ENCODE measurements around the gene ALOXE3.
"Not testable (repeated sequence)": the region's sequence is repeated elsewhere in the genome, so short reads cannot be mapped to it uniquely, and the experiment has no call there.

Gene ALOXE3

GRCh38 chr17:8071496-8071895 is 46.8 kb downstream of the ALOXE3 start:
- DNase-seq (ENCODE audit: low spot score), result no peak

- no peak for DNase-seq (ENCODE audit: low spot score)
Measured at GRCh38 chr17:8069587-8069860, 48.8 kb downstream of the ALOXE3 start.

DNA sequence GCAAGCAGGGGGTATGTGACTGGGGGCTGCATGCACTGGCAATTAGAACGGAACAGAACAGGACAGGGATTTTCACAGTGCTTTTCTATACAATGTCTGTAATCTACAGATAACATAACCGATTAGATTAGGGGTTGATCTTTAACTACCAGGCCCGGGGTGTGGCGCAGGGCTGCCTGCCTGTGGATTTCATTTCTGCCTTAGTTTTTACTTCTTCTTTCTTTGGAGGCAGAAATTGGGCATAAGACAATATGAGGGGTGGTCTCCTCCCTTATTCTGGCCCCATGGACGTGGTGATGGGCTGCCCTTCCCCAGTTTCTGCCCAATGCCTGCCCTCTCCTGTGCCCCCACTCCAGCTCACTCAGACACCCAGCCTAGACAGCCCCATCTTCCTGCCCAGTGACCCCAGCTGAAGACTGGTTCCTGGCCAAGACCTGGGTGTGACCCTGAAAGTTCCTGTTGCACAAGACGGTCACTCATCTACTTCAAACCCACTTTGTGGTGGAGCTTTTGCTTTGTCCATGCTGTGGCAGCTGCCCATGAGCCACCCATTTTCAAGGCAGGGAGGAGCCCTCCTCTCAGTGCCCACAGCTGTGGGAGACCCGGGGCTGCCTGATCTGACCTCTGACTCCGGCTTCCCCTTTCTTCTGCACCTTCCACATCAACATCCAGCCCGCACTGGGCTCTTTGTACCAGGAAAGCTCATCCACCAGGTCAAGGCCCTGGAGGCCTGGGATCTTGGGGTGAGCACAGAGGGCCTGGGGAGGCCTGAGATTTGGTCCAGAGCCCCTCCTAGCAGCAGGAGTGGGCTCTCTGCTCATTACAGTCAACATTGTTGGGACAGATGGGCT is 49.4 kb downstream of the ALOXE3 start:
- no peak for DNase-seq (ENCODE audit: low spot score)

- no peak for DNase-seq (ENCODE audit: low spot score)
Measured at GRCh38 chr17:8067806-8068205, 50.5 kb downstream of the ALOXE3 start.

DNA sequence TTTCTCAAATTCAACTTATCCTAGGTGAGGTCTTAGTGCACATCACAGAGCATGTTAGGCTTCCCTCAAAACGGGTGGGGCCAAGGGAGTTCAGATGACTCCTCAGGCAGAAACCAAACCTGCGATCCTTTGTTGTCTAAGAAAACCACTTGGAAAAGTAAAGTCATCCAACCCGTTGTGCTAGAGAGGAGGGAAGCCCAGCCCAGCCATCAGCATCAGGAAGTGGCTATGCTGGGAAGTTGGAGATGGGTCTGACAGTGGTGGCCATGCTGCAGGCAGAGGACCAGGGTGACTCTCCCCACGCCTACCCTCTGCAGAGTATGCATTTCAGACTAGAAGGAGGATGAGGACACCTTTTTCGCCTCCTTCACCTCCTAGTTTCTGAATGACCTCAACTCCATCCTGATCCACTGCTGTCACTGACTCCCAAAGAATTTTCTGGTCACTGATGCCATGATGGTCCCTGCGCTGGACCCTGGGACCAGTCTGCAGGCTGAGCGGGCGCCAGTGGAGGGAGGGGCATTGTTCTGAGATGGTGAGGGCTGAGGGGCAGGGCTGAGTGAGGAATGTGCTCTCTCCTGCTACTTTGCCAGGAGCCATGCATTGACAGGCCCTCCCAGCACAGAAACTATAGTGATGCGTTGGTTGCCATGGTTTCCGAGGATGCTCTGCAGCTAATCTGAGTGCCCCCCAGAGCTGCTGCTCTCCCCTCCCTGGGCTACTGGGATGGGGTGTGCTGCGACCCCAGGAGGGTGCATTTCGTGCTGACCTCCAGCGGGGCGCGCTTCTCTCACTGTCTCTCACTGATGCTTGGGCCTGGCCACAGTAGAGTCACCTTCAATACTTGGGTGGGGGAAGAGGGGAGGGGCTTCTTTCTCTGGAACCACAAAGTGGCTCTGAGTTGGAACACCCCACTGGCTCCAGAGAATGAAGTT is 51.2 kb downstream of the ALOXE3 start:
- no peak for DNase-seq (ENCODE audit: low spot score)

DNA sequence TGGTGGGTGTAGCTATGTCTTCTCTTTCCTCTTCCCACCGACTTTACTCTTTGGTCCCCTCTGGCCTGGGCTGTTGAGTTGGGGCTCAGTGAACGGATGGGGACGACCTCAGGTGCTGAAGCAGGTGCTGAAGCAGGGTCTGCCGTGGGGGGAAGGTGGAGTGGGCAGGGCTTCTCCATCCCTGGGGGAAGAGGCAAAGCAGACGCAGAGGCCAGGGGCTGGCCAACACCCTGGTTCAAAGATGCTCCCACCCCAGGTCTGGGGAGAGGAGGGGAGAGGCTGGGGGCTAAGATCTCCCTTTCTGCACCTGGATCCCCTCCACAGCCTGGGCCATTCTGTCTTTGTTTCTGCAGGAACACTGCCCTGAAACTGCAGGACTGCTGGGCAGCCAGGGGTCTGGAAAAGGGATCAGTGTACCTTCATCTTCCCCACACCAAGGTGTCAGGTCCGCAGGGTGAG is 53.7 kb downstream of the ALOXE3 start:
- DNase-seq (ENCODE audit: low spot score), result no peak

- no peak for DNase-seq (ENCODE audit: low spot score)
Measured at GRCh38 chr17:8063761-8064534, 54.4 kb downstream of the ALOXE3 start.

GRCh38 chr17:8062807-8063483 is 55.4 kb downstream of the ALOXE3 start:
- no peak for DNase-seq (ENCODE audit: low spot score)

DNA sequence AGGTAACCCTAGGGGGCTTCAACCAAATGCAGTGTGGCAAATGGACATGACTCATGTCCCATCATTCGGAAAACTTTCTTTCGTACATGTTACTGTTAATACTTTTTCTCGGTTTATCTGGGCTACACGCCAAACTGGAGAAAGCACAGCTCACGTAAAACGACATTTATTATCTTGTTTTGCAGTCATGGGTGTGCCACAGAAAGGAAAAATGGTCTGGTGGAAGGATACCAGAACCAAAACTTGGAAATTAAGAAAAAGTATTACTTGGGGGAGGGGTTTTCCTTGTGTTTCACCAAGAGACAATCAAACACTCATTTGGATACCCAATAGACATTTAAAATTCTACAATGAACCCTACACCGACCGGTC is 55.9 kb downstream of the ALOXE3 start:
- DNase-seq (ENCODE audit: low spot score), result no peak

DNA sequence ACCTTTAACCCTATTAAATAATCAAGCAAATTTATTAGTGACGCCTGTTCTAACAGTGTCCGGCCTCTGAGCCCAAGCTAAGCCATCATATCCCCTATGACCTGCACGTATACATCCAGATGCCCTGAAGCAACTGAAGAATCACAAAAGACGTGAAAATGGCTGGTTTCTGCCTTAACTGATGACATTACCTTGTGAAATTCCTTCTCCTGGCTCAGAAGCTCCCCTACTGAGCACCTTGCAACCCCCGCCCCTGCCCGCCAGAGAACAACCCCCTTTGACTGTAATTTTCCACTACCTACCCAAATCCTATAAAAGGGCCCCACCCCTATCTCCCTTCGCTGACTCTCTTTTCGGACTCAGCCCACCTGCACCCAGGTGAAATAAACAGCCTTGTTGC is 56.5 kb downstream of the ALOXE3 start:
- DNase-seq (ENCODE audit: low spot score), result not testable (repeated sequence)

DNA sequence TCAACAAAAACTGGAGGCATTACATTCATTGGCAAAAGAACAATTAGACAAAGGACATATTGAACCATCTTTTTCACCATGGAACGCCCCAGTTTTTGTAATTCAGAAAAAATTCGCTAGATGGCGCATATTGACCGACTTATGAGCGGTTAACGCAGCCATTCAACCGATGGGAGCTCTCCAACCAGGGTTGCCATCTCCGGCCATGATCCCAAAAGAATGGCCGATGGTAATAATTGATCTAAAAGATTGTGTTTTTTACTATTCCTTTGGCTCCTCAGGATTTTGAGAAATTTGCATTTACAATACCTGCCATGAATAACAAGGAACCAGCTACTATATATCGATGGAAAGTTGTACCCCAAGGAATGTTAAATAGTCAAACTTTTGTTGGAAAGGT is 58.0 kb downstream of the ALOXE3 start:
- DNase-seq (ENCODE audit: low spot score), result no peak

DNA sequence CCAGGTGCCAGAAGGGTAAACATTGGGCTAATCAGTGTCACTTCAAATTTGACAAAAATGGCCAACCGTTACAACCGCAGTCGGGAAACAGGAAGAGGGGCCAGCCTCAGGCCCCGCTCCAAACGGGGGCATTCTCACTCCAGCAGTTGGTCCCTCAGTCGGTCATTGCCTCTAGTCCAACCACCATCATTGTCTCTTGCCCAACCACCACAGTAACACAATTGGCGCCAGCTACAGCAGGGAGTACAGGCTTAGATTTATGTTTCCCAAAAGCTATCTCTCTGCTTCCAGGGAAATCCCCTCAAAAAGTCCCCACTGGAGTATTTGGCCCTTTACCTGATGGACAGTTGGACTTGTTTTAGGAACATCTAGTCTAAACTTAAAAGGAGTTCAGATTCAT is 59.2 kb downstream of the ALOXE3 start:
- no peak for DNase-seq (ENCODE audit: low spot score)

GRCh38 chr17:8057691-8058114 is 60.6 kb downstream of the ALOXE3 start:
- DNase-seq (ENCODE audit: low spot score), result peak; percentile 50

DNA sequence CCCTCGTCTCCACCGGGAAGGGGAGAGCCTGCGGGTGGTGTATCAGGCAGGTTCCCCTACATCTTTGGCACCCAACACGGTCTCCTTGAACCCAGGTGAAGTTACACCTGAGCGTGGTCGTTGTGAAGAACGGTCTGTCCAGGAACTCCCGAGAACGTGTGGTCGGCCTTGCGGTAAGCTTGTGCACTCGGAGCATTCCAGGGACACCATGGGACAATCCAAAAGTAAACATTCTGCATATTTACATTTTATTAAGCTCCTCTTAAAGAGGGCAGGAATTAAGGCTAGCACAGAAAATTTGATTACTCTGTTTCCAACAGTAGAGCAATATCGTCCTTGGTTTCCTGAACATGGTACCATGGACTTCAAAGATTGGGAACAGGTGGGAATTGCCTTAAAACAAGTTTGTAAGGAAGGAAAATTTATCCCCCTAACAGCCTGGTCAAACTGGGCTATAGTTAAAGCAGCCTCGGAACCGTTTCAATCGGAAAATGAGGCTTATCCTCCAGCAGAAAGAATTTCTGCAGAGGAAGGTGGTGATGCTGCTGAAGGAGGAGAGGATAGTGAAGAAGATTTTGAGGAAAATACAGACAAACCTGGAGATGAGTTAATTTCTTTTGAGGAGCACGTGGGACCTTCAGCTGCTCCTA is 61.2 kb downstream of the ALOXE3 start:
- DNase-seq (ENCODE audit: low spot score), result no peak

DNA sequence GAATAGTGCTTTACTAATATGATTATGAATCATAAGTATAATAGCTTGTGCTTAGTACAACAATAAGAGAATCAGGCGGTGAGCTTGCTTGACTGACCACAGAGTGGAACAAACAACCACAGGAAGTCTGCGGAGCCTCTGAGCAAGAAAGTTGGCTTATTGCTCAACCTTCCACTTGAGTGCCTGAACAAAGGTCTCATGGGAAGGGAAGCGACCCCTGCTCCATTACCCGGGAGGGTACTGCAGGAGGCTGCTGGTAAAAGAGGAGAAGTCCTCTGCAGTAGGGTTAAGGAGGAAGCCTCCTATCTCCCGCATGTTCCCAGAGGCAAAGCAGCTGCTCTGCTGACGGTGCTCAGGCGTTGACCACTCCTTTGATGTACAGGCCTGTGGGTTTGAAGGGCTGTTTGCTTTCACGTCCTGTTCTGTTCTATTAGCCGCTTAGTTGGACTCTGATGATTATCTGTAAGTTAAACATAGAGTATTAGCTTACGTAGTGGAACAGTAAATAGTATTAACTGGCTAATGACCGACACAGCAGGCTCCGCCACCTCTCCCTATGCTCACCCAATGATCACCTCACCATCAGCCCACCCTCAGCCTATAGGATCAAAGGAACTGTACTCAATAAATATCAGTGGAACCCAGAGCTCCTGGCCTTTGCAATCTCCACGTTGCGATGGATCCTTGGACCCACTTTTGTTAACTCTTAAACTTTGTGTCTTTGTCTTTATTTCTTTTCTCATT is 61.9 kb downstream of the ALOXE3 start:
- DNase-seq (ENCODE audit: low spot score), result peak; percentile 53

GRCh38 chr17:8055851-8056231 is 62.5 kb downstream of the ALOXE3 start:
- peak; percentile 47 for DNase-seq (ENCODE audit: low spot score)

- DNase-seq (ENCODE audit: low spot score), result no peak
Measured at GRCh38 chr17:8053600-8053999, 64.7 kb downstream of the ALOXE3 start.

DNA sequence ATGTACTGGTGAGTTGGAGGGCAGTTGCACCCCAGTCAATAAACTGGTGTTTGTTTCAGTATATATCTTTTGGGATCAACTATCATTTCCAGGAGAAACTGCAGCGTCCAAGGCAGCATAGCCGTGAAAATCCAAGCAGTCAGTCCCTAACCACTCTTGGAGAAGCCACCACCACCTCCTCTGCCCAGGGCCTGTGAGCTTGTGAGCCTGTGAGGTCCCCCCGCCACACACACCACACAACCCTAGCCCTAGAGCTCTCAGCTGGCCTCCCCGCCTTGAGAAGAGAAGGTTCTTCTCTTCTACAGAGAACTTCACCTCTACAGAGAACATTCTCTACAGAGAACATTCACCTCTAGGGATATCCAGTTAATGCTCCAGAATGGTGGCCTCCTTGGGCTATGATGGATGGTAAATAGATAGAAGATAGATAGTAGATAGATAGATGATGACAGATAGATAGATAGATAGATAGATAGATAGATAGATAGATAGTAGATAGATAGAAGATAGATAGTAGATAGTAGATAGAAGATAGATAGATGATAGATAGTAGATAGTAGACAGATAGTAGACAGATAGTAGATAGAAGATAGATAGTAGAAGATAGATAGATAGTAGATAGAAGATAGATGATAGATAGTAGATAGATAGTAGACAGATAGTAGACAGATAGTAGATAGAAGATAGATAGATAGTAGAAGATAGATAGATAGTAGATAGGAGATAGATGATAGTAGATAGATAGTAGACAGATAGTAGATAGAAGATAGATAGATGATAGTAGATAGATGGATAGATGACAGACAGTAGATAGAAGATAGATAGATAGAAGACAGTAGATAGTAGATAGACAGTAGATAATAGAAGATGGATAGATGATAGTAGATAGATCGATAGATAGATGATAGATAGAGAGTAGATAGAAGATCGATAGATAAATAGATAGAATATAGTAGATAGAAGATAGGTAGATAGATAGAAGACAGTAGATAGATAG is 65.8 kb downstream of the ALOXE3 start:
- no peak for DNase-seq (ENCODE audit: low spot score)

DNA sequence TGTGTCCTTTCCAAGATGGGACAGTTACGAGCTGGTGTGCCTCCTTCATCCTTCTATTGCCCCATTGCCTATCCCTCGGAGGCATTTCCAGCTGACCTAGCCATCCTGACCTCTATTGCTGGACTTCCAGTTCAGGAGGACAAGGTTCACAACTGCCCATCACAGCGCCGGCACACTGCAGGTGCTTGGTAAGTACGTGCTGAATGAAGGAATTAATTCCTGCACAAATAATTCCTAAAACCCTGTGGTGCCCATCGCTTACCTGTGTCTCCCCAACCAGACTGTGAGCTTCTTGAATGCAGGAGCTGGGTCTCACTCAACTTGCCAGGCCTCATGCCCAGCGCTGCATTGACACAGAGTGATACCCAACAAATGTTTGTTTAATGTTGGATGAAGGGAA is 66.5 kb downstream of the ALOXE3 start:
- peak; percentile 47 for DNase-seq (ENCODE audit: low spot score)

Data from left forelimb (tissue), 1 donor.